NCI-H2081 (cell line): ENCODE data around the gene PET117.
"Not testable (repeated sequence)": the region's sequence is repeated elsewhere in the genome, so short reads cannot be mapped to it uniquely, and the experiment has no call there.

Experiments
- DNase-seq, 2 experiments: peaks; one replicate each; lab custom pipeline; 2025; lab: John Stamatoyannopoulos, UW

The PET117 gene

GRCh38 chr20:18164356-18164755, 26.7 kb downstream of the PET117 start:
- DNase-seq: no peak

- DNase-seq: no peak
Measured at GRCh38 chr20:18165553-18165952, 27.9 kb downstream of the PET117 start.

GRCh38 chr20:18166241-18166881, 28.7 kb downstream of the PET117 start:
- DNase-seq: no peak

- DNase-seq: no peak
Measured at GRCh38 chr20:18166950-18167349, 29.3 kb downstream of the PET117 start.

- DNase-seq: no peak
Measured at GRCh38 chr20:18172379-18172778, 34.7 kb downstream of the PET117 start.

GRCh38 chr20:18174906-18175683, 37.4 kb downstream of the PET117 start:
- no peak for DNase-seq

- DNase-seq: no peak
Measured at GRCh38 chr20:18176318-18176785, 38.7 kb downstream of the PET117 start.

- not testable (repeated sequence) for DNase-seq
Measured at GRCh38 chr20:18180366-18180765, 42.7 kb downstream of the PET117 start.

GRCh38 chr20:18180815-18181214, 43.2 kb downstream of the PET117 start:
- no peak for DNase-seq

GRCh38 chr20:18187020-18187419, 49.4 kb downstream of the PET117 start:
- DNase-seq: no peak

GRCh38 chr20:18188434-18188833, 50.8 kb downstream of the PET117 start:
- DNase-seq: no peak

GRCh38 chr20:18190338-18191233, 52.9 kb downstream of the PET117 start:
- no peak for DNase-seq

GRCh38 chr20:18191306-18191705, 53.6 kb downstream of the PET117 start:
- no peak for DNase-seq
